Measurements from ENCODE around the gene PEAR1.
A peak's percentile ranks its signal among the peaks of the same experiment; 100 is the strongest.
"Not testable (repeated sequence)": the region's sequence is repeated elsewhere in the genome, so short reads cannot be mapped to it uniquely, and the experiment has no call there.

The PEAR1 gene

GRCh38 chr1:156920233-156921052 is 26.9 kb downstream of the PEAR1 start, which contains the start of gene LRRC71:
LRRC71 (plus strand) TSS chr1:156920632; CDS start chr1:156920804, 172 bp downstream.
- Histone ChIP-seq H3K4me3 (ENCODE audit: low read depth, low read length) (peak within 1 kb of the TSS; percentile 68), H3K27me3 (ENCODE audit: control insufficient read depth, insufficient read depth, low read length) (peaks cover 80% of the 10 kb centered on the region), H3K9me3 (ENCODE audit: control insufficient read depth, insufficient read depth, low read length) (no peaks in the 10 kb centered on the region), H3K9ac (ENCODE audit: low read depth, low read length) (no peak within 1 kb of the TSS), H3K4me1 (ENCODE audit: control insufficient read depth, insufficient read depth, low read length) (no peaks in the 10 kb centered on the region), H3K36me3 (ENCODE audit: control insufficient read depth, insufficient read depth, low read length) (no peaks in the 10 kb centered on the region)

GRCh38 chr1:156921053-156921529 is 27.6 kb downstream of the PEAR1 start:
- Histone ChIP-seq H3K36me3 (ENCODE audit: control insufficient read depth, insufficient read depth, low read length) (no peaks in the 10 kb centered on the region), H3K9ac (ENCODE audit: low read depth, low read length) (no peak overlapping the region), H3K4me3 (ENCODE audit: low read depth, low read length) (peak overlapping the region; percentile 68), H3K4me1 (ENCODE audit: control insufficient read depth, insufficient read depth, low read length) (no peaks in the 10 kb centered on the region), H3K27me3 (ENCODE audit: control insufficient read depth, insufficient read depth, low read length) (peaks cover 83% of the 10 kb centered on the region), H3K9me3 (ENCODE audit: control insufficient read depth, insufficient read depth, low read length) (no peaks in the 10 kb centered on the region)

- H3K9ac ChIP-seq (ENCODE audit: low read depth, low read length), result no peak overlapping the region
These were observed 29.6 kb downstream of the PEAR1 start for GRCh38 chr1:156922986-156923669.

GRCh38 chr1:156923670-156924477 is 30.4 kb downstream of the PEAR1 start:
- H3K4me1 ChIP-seq (ENCODE audit: control insufficient read depth, insufficient read depth, low read length), result no peaks in the 10 kb centered on the region
- H3K27me3 ChIP-seq (ENCODE audit: control insufficient read depth, insufficient read depth, low read length), result peaks cover 96% of the 10 kb centered on the region
- peak overlapping the region; percentile 53 for H3K4me3 ChIP-seq (ENCODE audit: low read depth, low read length)
- H3K36me3 ChIP-seq (ENCODE audit: control insufficient read depth, insufficient read depth, low read length), result no peaks in the 10 kb centered on the region
- H3K9ac ChIP-seq (ENCODE audit: low read depth, low read length), result no peak overlapping the region
- no peaks in the 10 kb centered on the region for H3K9me3 ChIP-seq (ENCODE audit: control insufficient read depth, insufficient read depth, low read length)

More at GRCh38 chr1:156922986-156923669, 29.6 kb downstream of the PEAR1 start:
- Histone ChIP-seq H3K27me3 (ENCODE audit: control insufficient read depth, insufficient read depth, low read length) (peaks cover 96% of the 10 kb centered on the region), H3K4me3 (ENCODE audit: low read depth, low read length) (peak overlapping the region; percentile 53), H3K4me1 (ENCODE audit: control insufficient read depth, insufficient read depth, low read length) (no peaks in the 10 kb centered on the region), H3K36me3 (ENCODE audit: control insufficient read depth, insufficient read depth, low read length) (no peaks in the 10 kb centered on the region), H3K9me3 (ENCODE audit: control insufficient read depth, insufficient read depth, low read length) (no peaks in the 10 kb centered on the region)

GRCh38 chr1:156924478-156925153 is 31.1 kb downstream of the PEAR1 start:
- Histone ChIP-seq H3K4me1 (ENCODE audit: control insufficient read depth, insufficient read depth, low read length) (no peaks in the 10 kb centered on the region), H3K9me3 (ENCODE audit: control insufficient read depth, insufficient read depth, low read length) (no peaks in the 10 kb centered on the region), H3K27me3 (ENCODE audit: control insufficient read depth, insufficient read depth, low read length) (peaks cover 96% of the 10 kb centered on the region), H3K9ac (ENCODE audit: low read depth, low read length) (no peak overlapping the region), H3K4me3 (ENCODE audit: low read depth, low read length) (peak overlapping the region; percentile 53), H3K36me3 (ENCODE audit: control insufficient read depth, insufficient read depth, low read length) (no peaks in the 10 kb centered on the region)

GRCh38 chr1:156925154-156926010 is 31.9 kb downstream of the PEAR1 start:
- Histone ChIP-seq H3K27me3 (ENCODE audit: control insufficient read depth, insufficient read depth, low read length) (peaks cover 93% of the 10 kb centered on the region), H3K4me3 (ENCODE audit: low read depth, low read length) (peak overlapping the region; percentile 53)

GRCh38 chr1:156926175-156926574 is 32.7 kb downstream of the PEAR1 start:
- no peak overlapping the region for H3K4me3 ChIP-seq (ENCODE audit: low read depth, low read length)
- H3K9me3 ChIP-seq (ENCODE audit: control insufficient read depth, insufficient read depth, low read length), result no peaks in the 10 kb centered on the region
- H3K36me3 ChIP-seq (ENCODE audit: control insufficient read depth, insufficient read depth, low read length), result no peaks in the 10 kb centered on the region
- H3K9ac ChIP-seq (ENCODE audit: low read depth, low read length), result no peak overlapping the region
- H3K4me1 ChIP-seq (ENCODE audit: control insufficient read depth, insufficient read depth, low read length), result no peaks in the 10 kb centered on the region
- peaks cover 91% of the 10 kb centered on the region for H3K27me3 ChIP-seq (ENCODE audit: control insufficient read depth, insufficient read depth, low read length)

More at GRCh38 chr1:156925154-156926010, 31.9 kb downstream of the PEAR1 start:
- H3K9me3 ChIP-seq (ENCODE audit: control insufficient read depth, insufficient read depth, low read length), result no peaks in the 10 kb centered on the region
- H3K36me3 ChIP-seq (ENCODE audit: control insufficient read depth, insufficient read depth, low read length), result no peaks in the 10 kb centered on the region
- H3K9ac ChIP-seq (ENCODE audit: low read depth, low read length), result no peak overlapping the region
- no peaks in the 10 kb centered on the region for H3K4me1 ChIP-seq (ENCODE audit: control insufficient read depth, insufficient read depth, low read length)

- H3K36me3 ChIP-seq (ENCODE audit: control insufficient read depth, insufficient read depth, low read length); H3K9ac ChIP-seq (ENCODE audit: low read depth, low read length); H3K4me1 ChIP-seq (ENCODE audit: control insufficient read depth, insufficient read depth, low read length); H3K9me3 ChIP-seq (ENCODE audit: control insufficient read depth, insufficient read depth, low read length): not testable (repeated sequence)
- H3K27me3 ChIP-seq (ENCODE audit: control insufficient read depth, insufficient read depth, low read length), result peaks cover 86% of the 10 kb centered on the region
- H3K4me3 ChIP-seq (ENCODE audit: low read depth, low read length), result peak overlapping the region; percentile 56
These were observed 33.2 kb downstream of the PEAR1 start for GRCh38 chr1:156926695-156927094.

GRCh38 chr1:156927215-156928042 is 33.9 kb downstream of the PEAR1 start:
- no peaks in the 10 kb centered on the region for H3K36me3 ChIP-seq (ENCODE audit: control insufficient read depth, insufficient read depth, low read length)
- H3K27me3 ChIP-seq (ENCODE audit: control insufficient read depth, insufficient read depth, low read length), result peaks cover 79% of the 10 kb centered on the region
- peak overlapping the region; percentile 56 for H3K4me3 ChIP-seq (ENCODE audit: low read depth, low read length)
- no peak overlapping the region for H3K9ac ChIP-seq (ENCODE audit: low read depth, low read length)
- H3K4me1 ChIP-seq (ENCODE audit: control insufficient read depth, insufficient read depth, low read length), result no peaks in the 10 kb centered on the region
- H3K9me3 ChIP-seq (ENCODE audit: control insufficient read depth, insufficient read depth, low read length), result no peaks in the 10 kb centered on the region
